DOHH2 (cell line): ENCODE data around the gene TAAR1.

Experiments
- H3F3A ChIP-seq: fragments of 200-600 bp; sonication (generic), shearing (Covaris generic); 2 replicates; pipeline ENCODE4 v1.6.0; 2016; ENCODE audit warnings: antibody characterized with exemption, mild to moderate bottlenecking; ENCODE audit not compliant: control insufficient read depth, insufficient read depth
- H3K27ac ChIP-seq: fragments of 200-600 bp; sonication (generic); 2 replicates; pipeline ENCODE4 v1.5.1; 2014; ENCODE audit warnings: low read depth, mild to moderate bottlenecking, low read length, moderate library complexity
- H3K27me3 ChIP-seq: fragments of 200-600 bp; sonication (generic); 2 replicates; pipeline ENCODE4 v1.6.1; 2014; ENCODE audit warnings: mild to moderate bottlenecking, low read length, mixed read lengths; ENCODE audit not compliant: control insufficient read depth
- H3K36me3 ChIP-seq: fragments of 200-600 bp; sonication (generic); 2 replicates; pipeline ENCODE4 v1.6.1; 2014; ENCODE audit warnings: mild to moderate bottlenecking, low read length, moderate library complexity, mixed read lengths; ENCODE audit not compliant: control insufficient read depth
- H3K4me1 ChIP-seq: fragments of 200-600 bp; sonication (generic); 2 replicates; pipeline ENCODE4 v1.6.1; 2014; ENCODE audit warnings: mild to moderate bottlenecking, low read length, mixed read lengths; ENCODE audit not compliant: control insufficient read depth
- H3K4me2 ChIP-seq: fragments of 200-600 bp; sonication (generic); 2 replicates; pipeline ENCODE4 v1.6.0; 2014; ENCODE audit warnings: mild to moderate bottlenecking, low read length, moderate library complexity
- H3K4me3 ChIP-seq: fragments of 200-600 bp; sonication (generic); 2 replicates; pipeline ENCODE4 v1.5.1; 2014; ENCODE audit warnings: mild to moderate bottlenecking, low read length, mixed read lengths
- H3K79me2 ChIP-seq: fragments of 200-600 bp; sonication (generic); 2 replicates; pipeline ENCODE4 v1.6.1; 2014; ENCODE audit warnings: mild to moderate bottlenecking, low read length, mixed read lengths; ENCODE audit not compliant: control insufficient read depth
- H3K9me2 ChIP-seq: fragments of 200-600 bp; sonication (generic); replicated peaks from 2 replicates; pipeline ENCODE4 v1.6.1; 2014; ENCODE audit warnings: mild to moderate bottlenecking, low read length, mixed read lengths; ENCODE audit not compliant: control insufficient read depth
- H3K9me3 ChIP-seq: fragments of 200-600 bp; sonication (generic); 2 replicates; pipeline ENCODE4 v1.6.1; 2014; ENCODE audit warnings: antibody characterized with exemption, low read length, mixed read lengths; ENCODE audit not compliant: control insufficient read depth, insufficient read depth
- H4K20me1 ChIP-seq: fragments of 200-600 bp; sonication (generic); 2 replicates; pipeline ENCODE4 v1.6.0; 2014; ENCODE audit warnings: low read depth, mild to moderate bottlenecking, antibody characterized with exemption, low read length, moderate library complexity; ENCODE audit not compliant: control insufficient read depth, insufficient read depth
- CTCF ChIP-seq: fragments of 200-600 bp; sonication (generic); IDR thresholded peaks from one replicate; pipeline ENCODE4 v1.5.1; 2014; ENCODE audit warnings: antibody characterized with exemption, mild to moderate bottlenecking, low read depth, low read length; ENCODE audit not compliant: poor library complexity, severe bottlenecking
- EZH2phosphoT487 ChIP-seq: fragments of 200-600 bp; sonication (generic); IDR thresholded peaks from 2 replicates; pipeline ENCODE4 v1.6.1; 2017; ENCODE audit warnings: borderline replicate concordance, mild to moderate bottlenecking, antibody characterized with exemption, low read length, moderate library complexity, mixed read lengths

The TAAR1 gene

DNA sequence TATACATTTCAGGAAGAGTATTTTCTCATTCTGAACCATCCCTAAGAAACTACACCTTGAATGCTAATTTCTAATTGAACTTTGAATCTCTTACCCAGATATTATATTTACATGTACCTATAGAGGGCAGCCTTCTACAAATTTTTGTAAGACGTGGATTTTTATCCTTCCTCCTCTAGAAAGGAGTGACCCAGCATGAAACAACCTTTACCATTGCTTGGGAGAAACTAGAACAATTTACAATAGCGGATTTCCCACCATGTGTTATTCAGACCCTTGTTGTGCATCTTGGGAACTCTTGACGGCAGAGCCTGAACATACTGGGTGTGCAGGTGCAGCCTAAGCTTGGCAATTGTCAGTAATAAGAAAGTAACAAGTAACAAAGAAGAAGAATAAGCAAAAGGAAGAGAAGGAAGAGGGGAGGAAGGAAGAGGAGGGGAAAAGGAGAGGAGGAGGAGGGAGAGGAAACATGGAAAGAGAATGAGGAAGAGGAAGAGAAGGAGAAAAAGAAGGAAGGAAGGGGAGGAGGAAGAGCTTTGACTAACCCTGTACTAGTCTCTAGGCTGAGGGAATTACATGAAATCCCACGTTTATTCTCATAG lies 10.8 kb upstream of the TAAR1 start:
- no peaks in the 10 kb centered on the region for H3F3A ChIP-seq
- H3K4me1 ChIP-seq, result peaks cover 9% of the 10 kb centered on the region
- H4K20me1 ChIP-seq, result no peaks in the 10 kb centered on the region
- no peaks in the 10 kb centered on the region for H3K27me3 ChIP-seq
- H3K79me2 ChIP-seq, result no peaks in the 10 kb centered on the region
- peak; percentile 78 for TF ChIP-seq CTCF
- no peak for TF ChIP-seq EZH2phosphoT487
- H3K36me3 ChIP-seq, result no peaks in the 10 kb centered on the region
- H3K9me2 ChIP-seq, result no peaks in the 10 kb centered on the region
- no peaks in the 10 kb centered on the region for H3K9me3 ChIP-seq
- peak overlapping the region; percentile 65 for H3K4me3 ChIP-seq
- peak overlapping the region; percentile 82 for H3K4me2 ChIP-seq
- H3K27ac ChIP-seq, result no peak overlapping the region

DNA sequence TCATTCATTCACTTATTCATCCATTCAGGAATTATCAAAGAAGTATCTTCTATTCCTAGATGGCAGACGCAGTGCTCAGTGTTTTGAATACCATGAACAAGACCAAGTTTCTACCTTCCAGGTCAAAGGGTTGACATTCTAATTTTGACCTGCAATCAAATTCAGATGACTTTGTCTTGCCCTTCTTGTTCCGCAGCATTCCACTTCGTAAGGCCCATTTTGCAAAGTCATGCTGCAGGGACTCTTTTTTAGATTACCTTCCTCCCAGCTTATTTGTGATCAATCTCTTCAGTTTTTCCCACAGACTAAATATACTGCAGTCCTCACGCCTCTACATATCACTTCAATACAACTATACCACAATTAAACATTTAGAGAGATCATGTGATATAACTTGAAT lies 7.1 kb upstream of the TAAR1 start:
- no peaks in the 10 kb centered on the region for H3K36me3 ChIP-seq
- TF ChIP-seq EZH2phosphoT487 (no peak), CTCF (no peak)
- no peak overlapping the region for H3K4me2 ChIP-seq
- no peak overlapping the region for H3K27ac ChIP-seq
- H3F3A ChIP-seq, result no peaks in the 10 kb centered on the region
- H3K9me2 ChIP-seq, result no peaks in the 10 kb centered on the region
- no peaks in the 10 kb centered on the region for H3K27me3 ChIP-seq
- H3K4me1 ChIP-seq, result peaks cover 9% of the 10 kb centered on the region
- no peak overlapping the region for H3K4me3 ChIP-seq
- no peaks in the 10 kb centered on the region for H4K20me1 ChIP-seq
- H3K9me3 ChIP-seq, result no peaks in the 10 kb centered on the region
- no peaks in the 10 kb centered on the region for H3K79me2 ChIP-seq

DNA sequence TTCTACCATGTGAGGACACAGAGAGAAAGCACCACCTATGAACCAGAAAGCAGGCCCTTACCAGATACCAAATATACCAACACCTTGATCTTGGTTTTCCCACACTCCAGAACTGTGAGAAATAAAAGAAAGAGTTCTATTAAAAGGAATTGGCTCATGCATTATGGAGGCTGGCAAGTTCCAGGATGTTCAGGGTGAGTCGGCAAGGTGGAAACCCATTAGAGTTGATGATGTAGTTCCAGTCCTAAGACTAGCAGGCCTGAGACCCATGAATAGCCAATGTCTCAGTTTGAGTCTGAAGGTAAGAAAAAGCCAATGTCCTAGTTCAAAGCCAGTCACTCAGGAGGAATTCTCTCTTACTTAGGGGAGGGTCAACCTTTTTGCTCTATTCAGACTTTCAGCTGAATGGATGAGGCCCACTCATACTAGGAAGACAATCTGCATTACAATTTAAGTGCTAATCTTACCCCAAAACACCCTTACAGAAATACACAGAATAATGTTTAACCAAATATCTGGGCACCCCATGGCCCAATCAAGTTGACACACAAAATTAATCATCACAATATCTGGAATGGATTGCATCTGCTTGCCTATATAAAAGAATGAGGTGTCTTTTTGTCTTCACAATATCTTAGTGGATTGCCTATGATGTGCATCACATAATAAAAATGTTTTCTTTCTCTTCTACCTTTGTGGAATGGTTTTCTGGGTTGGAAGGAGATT lies 5.5 kb upstream of the TAAR1 start:
- Histone ChIP-seq H3K4me3 (no peak overlapping the region), H3F3A (no peaks in the 10 kb centered on the region), H3K9me2 (no peaks in the 10 kb centered on the region), H3K27me3 (no peaks in the 10 kb centered on the region), H3K9me3 (no peaks in the 10 kb centered on the region), H3K79me2 (no peaks in the 10 kb centered on the region), H3K4me1 (no peaks in the 10 kb centered on the region), H3K4me2 (no peak overlapping the region), H3K27ac (no peak overlapping the region), H3K36me3 (no peaks in the 10 kb centered on the region), H4K20me1 (no peaks in the 10 kb centered on the region)
- no peak for TF ChIP-seq CTCF
- no peak for TF ChIP-seq EZH2phosphoT487
